ENCODE results near the gene ERBB4.

The ERBB4 gene

DNA sequence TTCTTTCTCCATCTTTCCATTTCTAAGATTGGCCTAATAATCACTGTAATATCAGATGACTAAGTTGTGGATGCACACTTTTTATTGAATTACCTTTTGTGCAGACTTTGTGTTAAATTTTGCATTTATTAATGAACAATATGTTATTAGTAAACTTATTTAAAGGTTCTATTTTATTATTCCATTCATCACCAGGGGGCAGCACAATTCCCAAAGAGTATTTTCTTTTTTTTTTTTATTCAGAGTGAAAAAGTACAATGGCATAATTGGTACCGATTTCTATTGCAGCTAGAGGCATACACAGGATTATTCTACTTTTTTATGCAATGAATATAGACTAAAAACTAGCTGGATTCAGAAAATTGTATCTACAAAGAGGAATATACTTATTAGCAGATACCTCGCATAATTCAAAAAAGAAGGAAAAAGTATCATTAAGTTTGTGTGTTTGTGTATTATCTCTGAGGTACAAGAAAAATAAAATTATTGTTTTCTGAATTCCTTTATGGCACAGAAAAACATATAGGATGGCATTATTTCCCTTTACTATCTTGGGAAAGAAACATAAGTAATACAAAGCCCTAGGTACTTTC, 390.6 kb downstream of the ERBB4 start:
- TF ChIP-seq, protein P1, sequence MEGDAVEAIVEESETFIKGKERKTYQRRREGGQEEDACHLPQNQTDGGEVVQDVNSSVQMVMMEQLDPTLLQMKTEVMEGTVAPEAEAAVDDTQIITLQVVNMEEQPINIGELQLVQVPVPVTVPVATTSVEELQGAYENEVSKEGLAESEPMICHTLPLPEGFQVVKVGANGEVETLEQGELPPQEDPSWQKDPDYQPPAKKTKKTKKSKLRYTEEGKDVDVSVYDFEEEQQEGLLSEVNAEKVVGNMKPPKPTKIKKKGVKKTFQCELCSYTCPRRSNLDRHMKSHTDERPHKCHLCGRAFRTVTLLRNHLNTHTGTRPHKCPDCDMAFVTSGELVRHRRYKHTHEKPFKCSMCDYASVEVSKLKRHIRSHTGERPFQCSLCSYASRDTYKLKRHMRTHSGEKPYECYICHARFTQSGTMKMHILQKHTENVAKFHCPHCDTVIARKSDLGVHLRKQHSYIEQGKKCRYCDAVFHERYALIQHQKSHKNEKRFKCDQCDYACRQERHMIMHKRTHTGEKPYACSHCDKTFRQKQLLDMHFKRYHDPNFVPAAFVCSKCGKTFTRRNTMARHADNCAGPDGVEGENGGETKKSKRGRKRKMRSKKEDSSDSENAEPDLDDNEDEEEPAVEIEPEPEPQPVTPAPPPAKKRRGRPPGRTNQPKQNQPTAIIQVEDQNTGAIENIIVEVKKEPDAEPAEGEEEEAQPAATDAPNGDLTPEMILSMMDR (conservative IDR thresholded peaks at IDR 0.05; ENCODE audit: control insufficient read depth, insufficient read depth, low read depth, low read length) = peak; percentile 43
- no peak overlapping the region for H3K4me3 ChIP-seq (ENCODE audit: control insufficient read depth, low read depth, low read length)
- peak; percentile 21 for DNase-seq (ENCODE audit: low read depth)

DNA sequence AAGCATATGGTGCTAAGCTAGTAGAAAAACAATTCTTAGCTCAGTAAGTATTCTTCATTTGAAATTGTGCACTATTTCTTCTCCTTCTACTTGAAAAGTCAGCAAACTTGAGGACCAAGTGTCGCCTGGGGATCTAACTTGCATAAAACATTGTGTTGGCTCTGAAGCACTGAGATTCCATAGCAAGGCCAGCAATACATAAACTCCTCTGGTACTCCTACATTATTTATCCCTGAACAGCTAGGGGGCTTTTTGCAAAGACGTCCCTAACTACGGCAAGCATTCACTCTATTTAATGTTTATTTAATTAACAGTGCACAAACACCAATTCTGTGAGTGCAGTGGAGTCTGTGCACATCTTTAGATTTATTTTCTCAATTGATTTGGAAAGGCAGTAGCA, 392.2 kb downstream of the ERBB4 start:
- no peak overlapping the region for H3K4me3 ChIP-seq (ENCODE audit: control insufficient read depth, low read depth, low read length)
- no peak for DNase-seq (ENCODE audit: low read depth)
- TF ChIP-seq, protein P1 (conservative IDR thresholded peaks at IDR 0.05; ENCODE audit: control insufficient read depth, insufficient read depth, low read depth, low read length) = no peak

DNA sequence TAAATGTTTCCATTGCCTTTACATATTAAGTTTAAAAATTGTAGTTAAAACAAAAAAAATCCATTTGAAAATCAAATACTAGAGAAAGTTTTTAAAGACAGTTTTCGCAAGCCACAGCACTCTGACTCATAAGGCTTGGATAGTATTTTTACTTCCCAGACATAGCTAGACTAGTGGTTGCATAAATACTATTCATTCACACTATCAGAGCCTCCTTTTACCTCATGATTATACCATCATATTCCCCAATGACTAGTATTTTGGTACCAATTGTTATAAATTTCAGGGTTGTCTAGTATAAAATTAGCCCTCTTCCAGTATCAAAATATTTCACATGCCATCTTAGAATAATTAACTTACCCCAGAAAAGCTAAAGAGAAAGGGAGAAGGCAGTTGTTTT, 393.5 kb downstream of the ERBB4 start:
- DNase-seq (ENCODE audit: low read depth) = peak; percentile 55
- no peak overlapping the region for H3K4me3 ChIP-seq (ENCODE audit: control insufficient read depth, low read depth, low read length)
- TF ChIP-seq, protein P1 (conservative IDR thresholded peaks at IDR 0.05; ENCODE audit: control insufficient read depth, insufficient read depth, low read depth, low read length) = no peak

DNA sequence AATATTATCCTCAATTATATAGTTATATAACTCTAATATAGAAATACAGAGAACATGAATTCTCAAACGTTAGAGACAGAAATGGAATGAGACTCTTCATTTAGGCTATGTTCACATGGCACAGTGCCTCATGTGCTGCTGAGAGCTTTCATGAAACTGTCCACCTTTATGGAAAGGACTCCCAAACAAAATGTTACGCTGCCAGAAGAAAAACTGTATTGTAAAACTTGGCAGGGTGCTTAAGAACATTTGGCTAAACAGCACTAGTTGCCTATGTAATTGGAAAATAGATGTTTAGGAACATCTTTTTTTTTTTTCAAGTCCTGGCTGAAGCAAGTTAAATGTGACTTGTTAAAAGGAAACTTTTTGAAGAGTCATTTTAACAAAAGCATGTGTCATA, 396.0 kb downstream of the ERBB4 start:
- H3K4me3 ChIP-seq (ENCODE audit: control insufficient read depth, low read depth, low read length) = no peak overlapping the region
- no peak for DNase-seq (ENCODE audit: low read depth)
- TF ChIP-seq, protein P1 (conservative IDR thresholded peaks at IDR 0.05; ENCODE audit: control insufficient read depth, insufficient read depth, low read depth, low read length) = no peak

DNA sequence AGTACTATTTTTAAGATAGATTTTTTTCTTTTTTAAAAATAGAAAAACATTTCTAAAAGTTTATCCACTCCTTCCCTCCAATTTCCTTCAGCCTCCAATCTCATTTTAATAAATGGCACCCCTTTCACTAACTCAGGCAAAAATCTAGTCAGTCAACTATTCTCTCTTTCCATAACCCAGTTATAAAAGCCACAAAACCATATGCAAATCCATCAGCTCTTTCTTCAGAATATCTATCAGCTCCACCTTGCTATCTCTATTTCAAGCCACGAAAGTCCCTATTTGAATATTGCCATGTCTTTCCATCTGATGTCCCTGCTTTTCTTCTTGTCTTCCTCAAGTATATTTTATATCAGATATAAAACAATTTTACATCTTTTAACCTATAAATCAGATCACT, 397.1 kb downstream of the ERBB4 start:
- no peak overlapping the region for H3K4me3 ChIP-seq (ENCODE audit: control insufficient read depth, low read depth, low read length)
- no peak for DNase-seq (ENCODE audit: low read depth)
- TF ChIP-seq, protein P1 (conservative IDR thresholded peaks at IDR 0.05; ENCODE audit: control insufficient read depth, insufficient read depth, low read depth, low read length) = no peak

DNA sequence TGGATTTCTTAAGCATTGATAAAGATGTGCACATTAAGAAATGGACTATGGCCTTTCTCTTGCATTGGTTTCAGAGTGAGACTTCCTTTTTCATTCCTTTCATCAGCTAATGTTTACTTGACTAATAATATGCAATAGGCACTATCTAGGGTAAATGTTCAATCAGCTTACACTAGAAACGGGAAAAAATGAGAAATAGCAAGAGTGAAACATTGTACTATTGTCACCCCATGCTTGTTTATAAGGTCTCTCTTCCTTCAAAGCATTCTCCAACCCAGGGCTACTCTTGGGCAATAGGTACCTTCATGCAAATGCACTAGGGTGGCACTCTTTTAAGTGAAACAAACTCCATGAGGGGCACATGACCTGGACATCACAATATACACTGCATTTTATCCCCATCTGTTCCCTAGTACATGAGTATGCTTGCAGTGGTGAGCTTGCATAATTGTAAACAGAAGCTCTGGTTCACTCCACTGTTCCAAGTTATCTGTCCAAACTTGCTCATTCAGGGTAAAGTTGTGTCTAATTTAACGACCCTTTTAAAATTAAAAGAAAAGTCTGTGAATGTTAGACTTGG, 402.3 kb downstream of the ERBB4 start:
- H3K4me3 ChIP-seq (ENCODE audit: control insufficient read depth, low read depth, low read length) = no peak overlapping the region
- DNase-seq (ENCODE audit: low read depth) = no peak
- TF ChIP-seq, protein P1 (conservative IDR thresholded peaks at IDR 0.05; ENCODE audit: control insufficient read depth, insufficient read depth, low read depth, low read length) = no peak
